OCI-LY1 (cell line): Measurements from ENCODE around the gene ACKR2.

Experiments used
- H2AFZ ChIP-seq: fragments of 200-600 bp; sonication (generic), shearing (Covaris generic); 2 replicates; pipeline ENCODE4 v1.6.0; 2014; ENCODE audit warnings: antibody characterized with exemption, mild to moderate bottlenecking, low read length
- H3F3A ChIP-seq: fragments of 200-600 bp; sonication (generic), shearing (Covaris generic); 2 replicates; pipeline ENCODE4 v1.6.0; 2014; ENCODE audit warnings: mild to moderate bottlenecking, antibody characterized with exemption, low read length, moderate library complexity; ENCODE audit not compliant: insufficient read depth
- H3K27ac ChIP-seq: fragments of 200-600 bp; sonication (generic); 2 replicates; pipeline ENCODE4 v1.5.1; 2014; ENCODE audit warnings: low read length, mixed run types, mild to moderate bottlenecking, low read depth; ENCODE audit not compliant: poor library complexity, severe bottlenecking
- H3K27me3 ChIP-seq: fragments of 200-600 bp; sonication (generic); 2 replicates; pipeline ENCODE4 v1.6.0; 2014; ENCODE audit warnings: antibody characterized with exemption, mild to moderate bottlenecking, low read length, moderate library complexity; ENCODE audit not compliant: insufficient read depth
- H3K36me3 ChIP-seq: fragments of 200-600 bp; sonication (generic); 2 replicates; pipeline ENCODE4 v1.6.1; 2014; ENCODE audit warnings: mild to moderate bottlenecking, antibody characterized with exemption, low read length, moderate library complexity, mixed read lengths; ENCODE audit not compliant: insufficient read depth
- H3K4me1 ChIP-seq: fragments of 200-600 bp; sonication (generic); 2 replicates; pipeline ENCODE4 v1.5.1; 2014; ENCODE audit warnings: mild to moderate bottlenecking, low read length, moderate library complexity; ENCODE audit not compliant: insufficient read depth, severe bottlenecking
- H3K4me2 ChIP-seq: fragments of 200-600 bp; sonication (generic), shearing (Covaris generic); 2 replicates; pipeline ENCODE4 v1.6.1; 2014; ENCODE audit warnings: low read length
- H3K4me3 ChIP-seq: fragments of 200-600 bp; sonication (generic); 2 replicates; pipeline ENCODE4 v1.5.1; 2014; ENCODE audit warnings: low read length, low read depth, mild to moderate bottlenecking, mixed read lengths; ENCODE audit not compliant: poor library complexity, severe bottlenecking
- H3K79me2 ChIP-seq: fragments of 200-600 bp; shearing (Covaris generic); 2 replicates; pipeline ENCODE4 v1.6.1; 2016; ENCODE audit warnings: mixed run types, low read length, mixed read lengths; ENCODE audit not compliant: insufficient read depth
- H3K9ac ChIP-seq: fragments of 200-600 bp; sonication (generic), shearing (Covaris generic); 2 replicates; pipeline ENCODE4 v1.6.1; 2014; ENCODE audit warnings: mild to moderate bottlenecking, low read length, mixed read lengths
- H3K9me2 ChIP-seq: fragments of 200-600 bp; sonication (generic), shearing (Covaris generic); 2 replicates; pipeline ENCODE4 v1.6.1; 2014; ENCODE audit warnings: low read depth, mild to moderate bottlenecking, low read length, mixed read lengths
- H3K9me3 ChIP-seq: fragments of 200-600 bp; shearing (Covaris generic); 2 replicates; pipeline ENCODE4 v1.6.1; 2014; ENCODE audit warnings: low read length, mixed read lengths
- H4K20me1 ChIP-seq: fragments of 200-600 bp; sonication (generic), shearing (Covaris generic); 2 replicates; pipeline ENCODE4 v1.6.0; 2016; ENCODE audit warnings: mild to moderate bottlenecking, low read length; ENCODE audit not compliant: insufficient read depth
- CTCF ChIP-seq: fragments of 200-600 bp; sonication (generic), shearing (Covaris generic); IDR thresholded peaks from 2 replicates; pipeline ENCODE4 v1.5.1; 2017; ENCODE audit warnings: mild to moderate bottlenecking, antibody characterized with exemption, low read length, moderate library complexity, mixed read lengths
- EZH2 ChIP-seq: fragments of 200-600 bp; sonication (generic), shearing (Covaris generic); IDR thresholded peaks from 2 replicates; pipeline ENCODE4 v1.8.0; 2017; ENCODE audit warnings: borderline replicate concordance, mixed run types, mild to moderate bottlenecking, antibody characterized with exemption, low read length, moderate library complexity, mixed read lengths

Gene ACKR2

GRCh38 chr3:42802876-42803413 is 6.3 kb upstream of the ACKR2 start:
- Histone ChIP-seq H2AFZ (no peak overlapping the region), H3K27ac (peak overlapping the region; percentile 66), H3K27me3 (no peaks in the 10 kb centered on the region), H3K79me2 (peaks cover 45% of the 10 kb centered on the region), H3K9me2 (no peaks in the 10 kb centered on the region), H3K9me3 (no peaks in the 10 kb centered on the region), H3K4me1 (peaks cover 36% of the 10 kb centered on the region), H3K4me3 (peak overlapping the region; percentile 90), H3F3A (no peaks in the 10 kb centered on the region), H4K20me1 (no peaks in the 10 kb centered on the region), H3K9ac (peak overlapping the region; percentile 95), H3K36me3 (peaks cover 17% of the 10 kb centered on the region), H3K4me2 (peak overlapping the region; percentile 76)
- TF ChIP-seq EZH2 = no peak
- TF ChIP-seq CTCF = no peak

GRCh38 chr3:42803414-42804105 is 5.7 kb upstream of the ACKR2 start:
- no peaks in the 10 kb centered on the region for H3F3A ChIP-seq
- peak overlapping the region; percentile 66 for H3K27ac ChIP-seq
- H4K20me1 ChIP-seq = no peaks in the 10 kb centered on the region
- H3K4me1 ChIP-seq = peaks cover 36% of the 10 kb centered on the region
- H3K27me3 ChIP-seq = no peaks in the 10 kb centered on the region
- peaks cover 17% of the 10 kb centered on the region for H3K36me3 ChIP-seq
- H2AFZ ChIP-seq = no peak overlapping the region
- peaks cover 45% of the 10 kb centered on the region for H3K79me2 ChIP-seq
- no peaks in the 10 kb centered on the region for H3K9me3 ChIP-seq
- no peaks in the 10 kb centered on the region for H3K9me2 ChIP-seq
- peak overlapping the region; percentile 95 for H3K9ac ChIP-seq
- H3K4me2 ChIP-seq = peak overlapping the region; percentile 76
- H3K4me3 ChIP-seq = peak overlapping the region; percentile 90
- TF ChIP-seq CTCF = no peak
- TF ChIP-seq EZH2 = no peak

- Histone ChIP-seq H3K27me3 (no peaks in the 10 kb centered on the region), H3K27ac (peak within 1 kb of the TSS; percentile 66), H2AFZ (peak within 1 kb of the TSS; percentile 84)
Observed at GRCh38 chr3:42804106-42804830, 5.0 kb upstream of the ACKR2 start, which contains the start of gene HIGD1A. Gene HIGD1A (minus strand): TSS chr3:42804490. CDS start chr3:42794253, 10,237 bp downstream.

More at GRCh38 chr3:42804106-42804830, 5.0 kb upstream of the ACKR2 start, which contains the start of gene HIGD1A:
- Histone ChIP-seq H3K36me3 (peaks cover 17% of the 10 kb centered on the region), H4K20me1 (no peaks in the 10 kb centered on the region), H3K4me3 (peak within 1 kb of the TSS; percentile 90), H3F3A (no peaks in the 10 kb centered on the region), H3K9me3 (no peaks in the 10 kb centered on the region), H3K4me1 (peaks cover 36% of the 10 kb centered on the region), H3K9me2 (no peaks in the 10 kb centered on the region), H3K9ac (peak within 1 kb of the TSS; percentile 95), H3K4me2 (peak within 1 kb of the TSS; percentile 76), H3K79me2 (peaks cover 45% of the 10 kb centered on the region)
- TF ChIP-seq CTCF (no peak), EZH2 (no peak)
